Measurements from ENCODE around the gene PAX5.

GRCh38 chr9:37036371-37036775 lies 2.3 kb upstream of the PAX5 start:
- TF ChIP-seq CTCF (conservative IDR thresholded peaks at IDR 0.05 in 1 of 2, IDR thresholded peaks at IDR 0.05 in 1 of 2; ENCODE audit: low read depth in 1 of 2, low read length in 2 of 2) (no peak), EZH2 (IDR thresholded peaks at IDR 0.05; ENCODE audit: low read length, missing control alignments) (peak; percentile 94)
